ENCODE results near the gene CLEC16A. TPM values are rescaled to one million over a fixed set of nuclear protein-coding genes. Genes with fewer than 3 reads are reported as not detected.

Gene CLEC16A
- total RNA-seq, 1 donor from 2014 or later: 20.9 TPM

DNA sequence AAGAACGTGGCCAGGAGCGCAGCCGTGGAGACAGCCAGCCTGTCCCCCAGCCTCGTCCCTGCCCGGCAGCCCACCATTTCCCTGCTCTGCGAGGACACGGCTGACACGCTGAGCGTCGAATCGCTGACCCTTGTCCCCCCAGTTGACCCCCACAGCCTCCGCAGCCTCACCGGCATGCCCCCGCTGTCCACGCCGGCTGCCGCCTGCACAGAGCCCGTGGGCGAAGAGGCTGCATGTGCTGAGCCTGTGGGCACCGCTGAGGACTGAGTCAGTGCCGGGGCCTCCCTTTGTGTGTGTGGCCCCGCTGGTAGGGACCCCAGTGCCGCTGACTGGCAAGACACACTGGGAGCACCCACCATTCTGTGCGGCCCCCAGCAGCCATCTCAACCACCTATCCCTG lies 234.1 kb downstream of the CLEC16A start:
- intact Hi-C loops (cut with DNase I): no loop called here
- DNase-seq: no peak
- ATAC-seq (ENCODE audit: poor library complexity): no peak

GRCh38 chr16:11179574-11179973 lies 235.2 kb downstream of the CLEC16A start:
- intact Hi-C loops (cut with DNase I): no loop called here
- no peak for ATAC-seq (ENCODE audit: poor library complexity)
- DNase-seq: no peak

GRCh38 chr16:11180489-11180888 lies 236.1 kb downstream of the CLEC16A start:
- peak; percentile 15 for ATAC-seq (ENCODE audit: poor library complexity)

GRCh38 chr16:11181242-11181898 lies 237.0 kb downstream of the CLEC16A start:
- intact Hi-C loops (cut with DNase I): no loop called here
- no peak for DNase-seq
- no peak for ATAC-seq (ENCODE audit: poor library complexity)

More at GRCh38 chr16:11180489-11180888, 236.1 kb downstream of the CLEC16A start:
- no peak for DNase-seq
- intact Hi-C loops (cut with DNase I): no loop called here

- intact Hi-C loops (cut with DNase I): no loop called here
- no peak for ATAC-seq (ENCODE audit: poor library complexity)
- DNase-seq: no peak
Observed at GRCh38 chr16:11181899-11182279, 237.5 kb downstream of the CLEC16A start.

GRCh38 chr16:11182411-11182810 lies 238.0 kb downstream of the CLEC16A start:
- no peak for DNase-seq
- ATAC-seq (ENCODE audit: poor library complexity): no peak
- intact Hi-C loops (cut with DNase I): no loop called here

DNA sequence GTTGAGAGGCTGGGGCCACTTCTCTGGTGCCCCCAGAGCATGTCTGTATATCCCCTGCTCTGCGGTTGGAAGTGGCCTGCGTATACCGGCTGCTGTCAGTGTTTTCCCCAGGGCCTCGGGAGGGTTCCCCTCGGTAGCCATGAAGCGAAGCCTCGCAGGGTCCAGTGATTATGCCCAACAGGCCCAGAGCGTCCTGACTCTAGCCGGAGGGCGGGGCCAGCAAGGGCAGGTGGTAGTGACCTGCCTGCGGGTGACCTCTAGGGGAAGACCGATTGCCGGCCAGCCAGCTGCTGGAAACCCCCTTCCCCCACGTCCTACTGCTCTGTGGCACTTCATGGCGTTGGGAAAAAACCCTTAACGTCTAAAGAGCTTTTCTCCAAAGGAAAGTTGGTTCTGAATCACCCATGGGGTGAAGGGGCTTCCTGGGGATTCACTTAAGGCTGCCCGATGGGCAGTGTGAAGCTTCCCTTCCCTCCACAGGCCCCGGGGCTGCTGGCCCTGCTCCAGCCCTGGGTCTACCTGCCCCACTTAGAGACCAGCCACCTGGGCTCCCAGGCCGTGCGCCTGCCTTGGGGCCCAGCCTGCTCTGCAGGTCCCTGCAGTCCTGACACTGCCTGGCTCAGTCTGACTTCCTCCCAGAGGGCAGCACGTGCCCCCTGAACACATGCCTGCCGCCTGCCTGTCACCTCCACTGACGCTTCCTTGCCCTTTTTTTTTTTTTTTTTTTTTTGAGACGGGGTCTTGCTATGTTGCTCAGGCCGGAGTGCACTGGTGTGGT lies 238.9 kb downstream of the CLEC16A start:
- DNase-seq: no peak
- no peak for ATAC-seq (ENCODE audit: poor library complexity)
- intact Hi-C loops (cut with DNase I): no loop called here

DNA sequence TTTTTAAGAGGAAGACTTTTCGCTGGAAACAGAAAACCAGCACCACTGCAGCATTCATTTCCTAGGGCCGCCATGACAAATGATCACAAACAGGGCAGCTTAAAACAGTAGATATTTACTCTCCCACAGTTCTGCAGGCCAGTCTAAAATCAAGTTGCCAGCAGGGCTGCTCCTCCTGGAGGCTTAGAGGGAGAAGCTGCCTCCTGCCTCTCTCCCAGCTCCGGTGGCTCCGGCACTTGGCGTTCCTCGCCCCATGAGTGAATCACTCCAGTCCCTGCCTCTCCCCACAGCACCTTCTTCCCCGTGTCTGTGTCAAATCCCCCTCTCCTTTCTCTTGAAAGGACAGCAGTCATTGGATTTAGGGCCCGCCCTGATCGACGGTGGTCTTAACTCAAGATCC lies 239.6 kb downstream of the CLEC16A start:
- intact Hi-C loops (cut with DNase I): no loop called here
- ATAC-seq (ENCODE audit: poor library complexity): no peak
- DNase-seq: no peak

DNA sequence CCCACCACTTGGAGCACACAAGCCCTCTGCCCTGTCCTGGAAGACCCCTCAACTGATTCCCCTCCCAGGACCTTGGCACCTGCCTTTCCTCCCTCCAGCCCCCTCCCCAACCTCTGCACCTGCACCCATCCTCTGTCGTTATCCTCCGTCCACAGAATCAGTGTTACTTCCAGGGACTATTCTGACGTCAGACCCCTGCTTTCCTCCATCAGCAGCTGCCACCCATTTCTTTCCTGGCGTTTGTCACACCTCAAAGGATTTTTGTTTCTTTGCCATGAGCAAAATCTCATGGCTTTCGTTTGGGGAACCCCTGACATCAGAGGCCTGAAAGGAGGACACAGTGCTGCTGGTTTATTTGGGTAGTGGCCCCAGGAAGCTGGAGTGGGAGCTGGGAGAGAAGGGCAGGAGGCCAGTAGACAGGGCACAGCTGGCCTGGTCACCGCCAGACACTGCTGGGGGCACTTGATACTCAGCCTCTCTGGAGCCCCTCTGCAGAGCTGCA lies 243.2 kb downstream of the CLEC16A start:
- intact Hi-C loops (cut with DNase I): no loop called here
- DNase-seq (no peak), ATAC-seq (ENCODE audit: poor library complexity) (no peak)

- intact Hi-C loops (cut with DNase I): no loop called here
- DNase-seq (no peak), ATAC-seq (ENCODE audit: poor library complexity) (no peak)
Observed at GRCh38 chr16:11188801-11189740, 244.7 kb downstream of the CLEC16A start.

GRCh38 chr16:11190588-11191560 lies 246.5 kb downstream of the CLEC16A start:
- DNase-seq: no peak
- intact Hi-C loops (cut with DNase I): no loop called here
- no peak for ATAC-seq (ENCODE audit: poor library complexity)

DNA sequence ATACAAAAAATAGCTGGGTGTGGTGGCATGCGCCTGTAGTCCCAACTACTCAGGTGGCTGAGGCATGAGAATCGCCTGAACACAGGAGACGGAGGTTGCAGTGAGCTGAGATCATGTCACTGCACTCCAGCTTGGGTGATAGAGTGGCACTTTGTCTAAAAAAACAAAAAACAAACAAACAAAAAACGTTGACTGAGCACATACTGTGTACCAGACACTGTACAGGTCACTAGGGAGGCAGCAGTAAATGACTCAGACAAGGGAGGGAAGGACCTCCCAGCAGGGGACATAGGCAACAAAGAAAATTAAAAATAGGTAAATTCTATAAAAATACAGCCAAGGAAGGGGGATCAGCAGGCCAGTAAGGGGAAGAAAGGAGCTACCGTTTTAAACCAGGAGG lies 247.3 kb downstream of the CLEC16A start:
- DNase-seq (no peak), ATAC-seq (ENCODE audit: poor library complexity) (no peak)
- intact Hi-C loops (cut with DNase I): no loop called here

DNA sequence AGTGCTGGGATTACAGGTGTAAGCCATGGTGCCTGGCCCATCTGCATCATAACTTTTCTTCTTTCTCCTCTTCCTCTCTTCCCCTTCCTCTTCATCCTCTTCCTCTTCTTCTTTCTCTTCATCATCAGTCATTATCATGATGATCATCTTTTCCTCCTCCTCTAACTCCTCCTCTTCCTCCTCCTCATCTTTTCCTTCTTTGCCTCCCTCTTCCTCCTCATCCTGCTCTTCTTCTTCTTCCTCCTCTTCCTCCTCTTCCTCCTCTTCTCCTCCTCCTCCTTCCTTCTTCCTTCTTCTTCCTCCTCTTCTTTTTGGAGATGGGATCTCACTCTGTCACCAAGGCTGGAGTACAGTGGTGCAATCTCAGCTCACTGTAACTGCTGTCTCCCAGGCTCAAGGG lies 249.1 kb downstream of the CLEC16A start:
- intact Hi-C loops (cut with DNase I): no loop called here
- DNase-seq (no peak), ATAC-seq (ENCODE audit: poor library complexity) (no peak)

DNA sequence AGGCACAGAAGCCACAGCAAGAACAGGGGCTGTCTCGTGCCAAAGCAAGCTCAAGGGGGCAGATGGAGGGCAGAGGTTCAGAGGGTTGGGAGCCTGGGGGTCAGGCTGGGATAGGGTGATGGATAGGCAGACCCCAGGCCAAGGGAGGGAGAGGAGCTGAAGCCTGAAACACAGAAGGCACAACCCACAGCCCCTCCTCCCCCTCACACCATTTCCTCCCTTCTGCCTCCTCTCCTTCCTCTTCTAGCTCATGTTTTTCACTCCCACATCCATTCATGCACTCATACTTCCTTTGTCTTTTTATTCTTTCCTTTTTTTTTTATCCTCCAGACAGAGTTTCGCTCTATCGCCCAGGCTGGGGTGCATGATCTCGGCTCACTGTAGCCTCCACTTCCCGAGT lies 250.5 kb downstream of the CLEC16A start:
- intact Hi-C loops (cut with DNase I): no loop called here
- DNase-seq: no peak
- ATAC-seq (ENCODE audit: poor library complexity): no peak

DNA sequence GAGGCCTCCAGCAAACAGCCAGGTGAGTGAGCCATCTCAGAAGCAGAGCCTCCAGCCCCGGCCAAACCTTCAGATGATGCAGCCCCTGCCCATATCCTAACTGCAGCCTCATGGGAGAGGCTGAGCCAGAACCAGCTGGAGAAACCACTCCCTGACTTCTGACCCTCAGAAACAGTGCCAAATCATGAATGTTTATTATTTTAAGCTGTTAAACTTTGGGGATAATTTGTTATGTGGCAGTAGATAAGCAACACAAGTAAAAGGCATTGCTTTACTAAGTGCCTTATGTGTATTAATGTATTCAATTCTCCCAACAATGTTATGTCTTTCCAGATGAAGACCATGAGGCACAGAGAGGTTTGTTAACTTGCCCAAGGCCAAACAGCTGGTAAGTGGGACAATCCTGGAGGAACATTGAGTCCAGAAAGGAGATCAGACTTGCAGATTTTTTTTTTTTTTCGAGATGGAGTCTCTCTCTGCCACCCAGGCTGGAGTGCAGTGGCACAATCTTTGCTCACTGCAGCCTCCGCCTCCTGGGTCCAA lies 252.0 kb downstream of the CLEC16A start:
- DNase-seq (no peak), ATAC-seq (ENCODE audit: poor library complexity) (no peak)
- intact Hi-C loops (cut with DNase I): no loop called here

DNA sequence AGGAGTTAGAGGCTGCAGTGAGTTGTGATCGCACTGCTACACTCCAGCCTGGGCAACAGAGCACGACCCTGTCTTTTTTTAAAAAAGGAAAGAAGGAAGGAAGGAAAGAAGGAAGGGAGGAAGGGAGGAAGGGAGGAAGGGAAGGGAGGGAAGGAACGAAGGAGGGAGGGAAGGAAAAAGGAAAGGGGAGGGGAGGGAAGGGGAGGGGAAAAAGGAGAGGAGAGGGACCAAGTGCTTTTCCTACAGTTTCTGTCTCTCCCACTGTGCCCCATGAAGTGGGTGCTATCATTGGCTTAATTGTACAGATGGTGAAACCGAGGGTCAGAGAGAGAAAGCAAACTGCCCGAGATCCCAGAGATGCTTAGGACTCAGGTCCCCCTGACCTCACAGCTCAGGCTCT lies 254.0 kb downstream of the CLEC16A start:
- ATAC-seq (ENCODE audit: poor library complexity) (no peak), DNase-seq (no peak)
- intact Hi-C loops (cut with DNase I): no loop called here

GRCh38 chr16:11198828-11199227 lies 254.5 kb downstream of the CLEC16A start:
- intact Hi-C loops (cut with DNase I): no loop called here
- peak; percentile 36 for ATAC-seq (ENCODE audit: poor library complexity)
- DNase-seq: no peak

- DNase-seq (no peak), ATAC-seq (ENCODE audit: poor library complexity) (no peak)
- intact Hi-C loops (cut with DNase I): no loop called here
Observed at GRCh38 chr16:11200592-11200991, 256.2 kb downstream of the CLEC16A start.

Data from Right ventricle myocardium superior (tissue), 1 donor.